HEK293 (cell line): ENCODE measurements around the gene PDZRN4.
"Not testable (repeated sequence)": the region's sequence is repeated elsewhere in the genome, so short reads cannot be mapped to it uniquely, and the experiment has no call there.

Experiments
- CTCF ChIA-PET: fragments of 350-600 bp; formaldehyde crosslinking; extraction: SDS; loops from one replicate; lab custom pipeline; 2021; ENCODE audit warnings: antibody characterized with exemption; lab: Yijun Ruan, JAX
- POLR2A ChIA-PET: fragments of 300-600 bp; formaldehyde crosslinking; extraction: SDS; loops from one replicate; lab custom pipeline; 2020; ENCODE audit warnings: antibody characterized with exemption, inconsistent platforms; lab: Yijun Ruan, JAX
- H3K27ac ChIP-seq: fragments of 200-500 bp; sonication (Bioruptor generic); 2 replicates; pipeline ENCODE4 v1.5.1; 2014; ENCODE audit warnings: low read depth, low read length, control low read depth, inconsistent platforms; ENCODE audit errors: extremely low read depth
- H3K36me3 ChIP-seq, 2 experiments: fragments of 200-500 bp in 1 of 2; sonication (Bioruptor generic) in 1 of 2; 1 replicate in 1 of 2; 2 replicates in 1 of 2; pipeline ENCODE4 v1.5.1; 2014 to 2017; ENCODE audit warnings: inconsistent platforms in 2 of 2, low read length in 2 of 2; ENCODE audit not compliant: control insufficient read depth in 2 of 2, insufficient read depth in 1 of 2
- H3K4me1 ChIP-seq: fragments of 200-500 bp; sonication (Bioruptor generic); 2 replicates; pipeline ENCODE4 v1.5.1; 2014; ENCODE audit warnings: mild to moderate bottlenecking, low read length, inconsistent platforms; ENCODE audit not compliant: control insufficient read depth, insufficient read depth
- H3K4me3 ChIP-seq: 2 replicates; pipeline ENCODE4 v1.5.1; 2011; ENCODE audit warnings: low read depth, mild to moderate bottlenecking, control low read depth, low read length, moderate library complexity
- H3K9me3 ChIP-seq: fragments of 200-500 bp; sonication (Bioruptor generic); 2 replicates; pipeline ENCODE4 v1.5.1; 2014; ENCODE audit warnings: low read depth, low read length, inconsistent platforms; ENCODE audit not compliant: control insufficient read depth, insufficient read depth
- BCL11A ChIP-seq: fragments of 450-650 bp; formaldehyde crosslinking; IDR thresholded peaks from 2 replicates; pipeline ENCODE4 v1.5.1; 2016; ENCODE audit warnings: low read depth, missing biosample characterization, missing genetic modification characterization
- EGR2 ChIP-seq: fragments of 450-650 bp; formaldehyde crosslinking; IDR thresholded peaks from 2 replicates; pipeline ENCODE4 v1.5.1; 2016; ENCODE audit warnings: low read depth, missing biosample characterization, missing genetic modification characterization
- GLI2 ChIP-seq: fragments of 450-650 bp; formaldehyde crosslinking; IDR thresholded peaks from 2 replicates; pipeline ENCODE4; 2017; ENCODE audit warnings: missing biosample characterization, missing genetic modification characterization, low read depth, borderline replicate concordance
- HOXA7 ChIP-seq: sonication (generic); formaldehyde crosslinking; IDR thresholded peaks from 2 replicates; pipeline ENCODE4 v1.8.1; 2022; ENCODE audit warnings: missing genetic modification reagents, borderline replicate concordance
- HOXD13 ChIP-seq: sonication (generic); formaldehyde crosslinking; IDR thresholded peaks from 2 replicates; pipeline ENCODE4 v1.8.0; 2022; ENCODE audit warnings: missing genetic modification reagents, borderline replicate concordance
- INSM2 ChIP-seq: fragments of 450-650 bp; formaldehyde crosslinking; IDR thresholded peaks from 2 replicates; pipeline ENCODE4 v1.5.1; 2016; ENCODE audit warnings: missing biosample characterization, missing genetic modification characterization
- SP3 ChIP-seq: fragments of 450-650 bp; formaldehyde crosslinking; IDR thresholded peaks from 2 replicates; pipeline ENCODE4 v1.5.1; 2016; ENCODE audit warnings: missing biosample characterization, missing genetic modification characterization
- ZBTB8A ChIP-seq: fragments of 450-650 bp; formaldehyde crosslinking; IDR thresholded peaks from 2 replicates; pipeline ENCODE4 v1.5.1; 2016; ENCODE audit warnings: missing biosample characterization, missing genetic modification characterization
- ZNF133 ChIP-seq: fragments of 450-650 bp; formaldehyde crosslinking; IDR thresholded peaks from 2 replicates; pipeline ENCODE4 v1.5.1; 2016; ENCODE audit warnings: missing biosample characterization, missing genetic modification characterization
- ZNF174 ChIP-seq: fragments of 450-650 bp; formaldehyde crosslinking; IDR thresholded peaks from 2 replicates; pipeline ENCODE4 v1.5.0; 2017; ENCODE audit warnings: missing biosample characterization, mild to moderate bottlenecking, missing genetic modification characterization
- ZNF18 ChIP-seq: fragments of 450-650 bp; formaldehyde crosslinking; IDR thresholded peaks from 2 replicates; pipeline ENCODE4 v1.5.1; 2016; ENCODE audit warnings: missing biosample characterization, missing genetic modification characterization
- ZNF24 ChIP-seq: fragments of 450-650 bp; formaldehyde crosslinking; IDR thresholded peaks from 2 replicates; pipeline ENCODE4 v1.5.1; 2016; ENCODE audit warnings: missing biosample characterization, missing genetic modification characterization
- ZNF350 ChIP-seq: fragments of 450-650 bp; formaldehyde crosslinking; IDR thresholded peaks from 2 replicates; pipeline ENCODE4 v1.5.0; 2017; ENCODE audit warnings: missing biosample characterization, mild to moderate bottlenecking, missing genetic modification characterization
- ZNF560 ChIP-seq: fragments of 450-650 bp; formaldehyde crosslinking; IDR thresholded peaks from 2 replicates; pipeline ENCODE4 v1.5.1; 2017; ENCODE audit warnings: missing biosample characterization, missing genetic modification characterization, borderline replicate concordance
- ZNF600 ChIP-seq: fragments of 450-650 bp; formaldehyde crosslinking; IDR thresholded peaks from 2 replicates; pipeline ENCODE4 v1.5.1; 2016; ENCODE audit warnings: missing biosample characterization, missing genetic modification characterization
- ZNF610 ChIP-seq: fragments of 450-650 bp; formaldehyde crosslinking; IDR thresholded peaks from 2 replicates; pipeline ENCODE4 v1.5.1; 2016; ENCODE audit warnings: missing biosample characterization, missing genetic modification characterization, borderline replicate concordance
- ZNF623 ChIP-seq: fragments of 450-650 bp; formaldehyde crosslinking; IDR thresholded peaks from 2 replicates; pipeline ENCODE4 v1.5.1; 2016; ENCODE audit warnings: missing biosample characterization, missing genetic modification characterization
- TF ChIP-seq, protein P1 (sequence below): fragments of 450-650 bp; formaldehyde crosslinking; IDR thresholded peaks from 2 replicates; pipeline ENCODE4 v1.5.1; 2016; ENCODE audit warnings: missing biosample characterization, missing genetic modification characterization
- TF ChIP-seq, protein P2 (sequence below): IDR thresholded peaks from 2 replicates; pipeline ENCODE4 v1.6.1; 2011; ENCODE audit warnings: mild to moderate bottlenecking, low read depth, low read length, borderline replicate concordance
- TF ChIP-seq, protein P3 (sequence below): sonication (generic); formaldehyde crosslinking; IDR thresholded peaks from 2 replicates; pipeline ENCODE4 v1.8.1; 2022; ENCODE audit warnings: mild to moderate bottlenecking, moderate library complexity, missing genetic modification reagents
- TF ChIP-seq, protein P4 (sequence below): fragments of 450-650 bp; formaldehyde crosslinking; IDR thresholded peaks from 2 replicates; pipeline ENCODE4 v1.5.1; 2016; ENCODE audit warnings: missing biosample characterization, missing genetic modification characterization

The PDZRN4 gene

DNA sequence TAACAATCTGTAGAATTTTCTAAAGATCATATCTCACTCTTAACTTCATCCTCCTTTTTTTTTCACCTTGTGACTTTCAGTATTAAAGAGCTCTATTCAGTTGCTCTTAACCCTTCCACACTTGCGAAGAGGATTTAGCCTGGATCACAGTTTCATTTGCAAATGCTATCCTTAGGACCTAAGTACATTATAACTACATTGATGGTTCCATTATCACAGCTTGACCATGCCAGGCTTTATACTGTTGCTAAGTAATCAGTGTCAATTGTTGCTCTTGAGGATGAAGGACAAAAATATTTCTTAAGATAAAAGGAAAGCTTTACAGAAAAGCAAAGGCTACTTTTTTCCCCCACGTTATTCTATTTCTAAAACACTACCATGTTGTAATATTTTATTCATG lies 122.2 kb downstream of the PDZRN4 start (continued):
- TF ChIP-seq ZNF610 (tag by site-specific recombination) (no peak), ZNF133 (no peak), ZBTB8A (tag by site-specific recombination) (no peak), ZNF600 (no peak)
- TF ChIP-seq, protein P1, sequence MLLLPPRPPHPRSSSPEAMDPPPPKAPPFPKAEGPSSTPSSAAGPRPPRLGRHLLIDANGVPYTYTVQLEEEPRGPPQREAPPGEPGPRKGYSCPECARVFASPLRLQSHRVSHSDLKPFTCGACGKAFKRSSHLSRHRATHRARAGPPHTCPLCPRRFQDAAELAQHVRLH (tag by site-specific recombination): no peak
- TF ChIP-seq, all 188 proteins: peak for 0

DNA sequence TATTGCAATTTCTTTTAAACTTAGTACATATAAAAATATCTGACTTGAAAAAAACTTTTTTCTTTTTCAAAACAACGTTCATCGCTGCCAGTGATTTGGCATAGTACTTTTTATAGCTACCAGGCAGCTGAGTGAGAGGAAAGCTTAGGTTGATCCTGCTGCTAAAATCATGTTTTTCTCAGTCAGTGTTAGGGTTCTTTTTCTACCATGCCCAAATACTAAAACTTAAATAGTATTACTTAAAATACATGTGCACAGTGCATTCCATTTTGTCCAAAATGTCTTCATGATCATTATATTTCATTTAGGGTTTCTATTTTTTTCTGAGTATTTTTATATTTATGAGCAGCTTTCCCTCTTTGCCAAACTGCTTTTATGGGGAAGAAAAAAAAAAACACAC lies 123.8 kb downstream of the PDZRN4 start:
- CTCF ChIA-PET: no interaction called here
- TF ChIP-seq INSM2 (tag by site-specific recombination): no peak
- no peak for TF ChIP-seq ZNF560 (tag by site-specific recombination)
- TF ChIP-seq SP3 (tag by site-specific recombination): no peak
- no peak for TF ChIP-seq HOXA7 (CRISPR knock-in tag)
- TF ChIP-seq, protein P2, sequence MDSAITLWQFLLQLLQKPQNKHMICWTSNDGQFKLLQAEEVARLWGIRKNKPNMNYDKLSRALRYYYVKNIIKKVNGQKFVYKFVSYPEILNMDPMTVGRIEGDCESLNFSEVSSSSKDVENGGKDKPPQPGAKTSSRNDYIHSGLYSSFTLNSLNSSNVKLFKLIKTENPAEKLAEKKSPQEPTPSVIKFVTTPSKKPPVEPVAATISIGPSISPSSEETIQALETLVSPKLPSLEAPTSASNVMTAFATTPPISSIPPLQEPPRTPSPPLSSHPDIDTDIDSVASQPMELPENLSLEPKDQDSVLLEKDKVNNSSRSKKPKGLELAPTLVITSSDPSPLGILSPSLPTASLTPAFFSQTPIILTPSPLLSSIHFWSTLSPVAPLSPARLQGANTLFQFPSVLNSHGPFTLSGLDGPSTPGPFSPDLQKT: no peak
- TF ChIP-seq ZNF174 (tag by site-specific recombination): no peak
- no peak for TF ChIP-seq ZNF18 (tag by site-specific recombination)
- TF ChIP-seq BCL11A (tag by site-specific recombination): no peak
- TF ChIP-seq, protein P3, sequence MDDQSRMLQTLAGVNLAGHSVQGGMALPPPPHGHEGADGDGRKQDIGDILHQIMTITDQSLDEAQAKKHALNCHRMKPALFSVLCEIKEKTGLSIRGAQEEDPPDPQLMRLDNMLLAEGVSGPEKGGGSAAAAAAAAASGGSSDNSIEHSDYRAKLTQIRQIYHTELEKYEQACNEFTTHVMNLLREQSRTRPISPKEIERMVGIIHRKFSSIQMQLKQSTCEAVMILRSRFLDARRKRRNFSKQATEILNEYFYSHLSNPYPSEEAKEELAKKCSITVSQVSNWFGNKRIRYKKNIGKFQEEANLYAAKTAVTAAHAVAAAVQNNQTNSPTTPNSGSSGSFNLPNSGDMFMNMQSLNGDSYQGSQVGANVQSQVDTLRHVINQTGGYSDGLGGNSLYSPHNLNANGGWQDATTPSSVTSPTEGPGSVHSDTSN (CRISPR knock-in tag): no peak
- no peak for TF ChIP-seq EGR2 (tag by site-specific recombination)
- TF ChIP-seq ZNF623 (tag by site-specific recombination): no peak
- no peak for TF ChIP-seq GLI2 (tag by site-specific recombination)
- TF ChIP-seq ZNF24 (tag by site-specific recombination): no peak
- TF ChIP-seq HOXD13 (CRISPR knock-in tag): no peak
- TF ChIP-seq, protein P4, sequence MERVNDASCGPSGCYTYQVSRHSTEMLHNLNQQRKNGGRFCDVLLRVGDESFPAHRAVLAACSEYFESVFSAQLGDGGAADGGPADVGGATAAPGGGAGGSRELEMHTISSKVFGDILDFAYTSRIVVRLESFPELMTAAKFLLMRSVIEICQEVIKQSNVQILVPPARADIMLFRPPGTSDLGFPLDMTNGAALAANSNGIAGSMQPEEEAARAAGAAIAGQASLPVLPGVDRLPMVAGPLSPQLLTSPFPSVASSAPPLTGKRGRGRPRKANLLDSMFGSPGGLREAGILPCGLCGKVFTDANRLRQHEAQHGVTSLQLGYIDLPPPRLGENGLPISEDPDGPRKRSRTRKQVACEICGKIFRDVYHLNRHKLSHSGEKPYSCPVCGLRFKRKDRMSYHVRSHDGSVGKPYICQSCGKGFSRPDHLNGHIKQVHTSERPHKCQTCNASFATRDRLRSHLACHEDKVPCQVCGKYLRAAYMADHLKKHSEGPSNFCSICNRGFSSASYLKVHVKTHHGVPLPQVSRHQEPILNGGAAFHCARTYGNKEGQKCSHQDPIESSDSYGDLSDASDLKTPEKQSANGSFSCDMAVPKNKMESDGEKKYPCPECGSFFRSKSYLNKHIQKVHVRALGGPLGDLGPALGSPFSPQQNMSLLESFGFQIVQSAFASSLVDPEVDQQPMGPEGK (tag by site-specific recombination): no peak
- TF ChIP-seq ZNF350 (tag by site-specific recombination): no peak
- TF ChIP-seq, all 188 proteins: peak for 0
- H3K4me3 ChIP-seq: no peak overlapping the region

GRCh38 chr12:41312451-41312850 lies 124.3 kb downstream of the PDZRN4 start:
- H3K4me3 ChIP-seq, CTCF ChIA-PET, H3K36me3 ChIP-seq, H3K9me3 ChIP-seq, H3K4me1 ChIP-seq, H3K27ac ChIP-seq, POLR2A ChIA-PET: not testable (repeated sequence)

More for the DNA sequence above, 123.8 kb downstream of the PDZRN4 start:
- Histone ChIP-seq H3K4me1 (no peaks in the 10 kb centered on the region), H3K36me3 (no peaks in the 10 kb centered on the region), H3K9me3 (no peaks in the 10 kb centered on the region), H3K27ac (no peak overlapping the region)
- POLR2A ChIA-PET: no interaction called here
